OCI-LY1 (cell line): ENCODE data around the gene ANKRD37.
"Not testable (repeated sequence)": the region's sequence is repeated elsewhere in the genome, so short reads cannot be mapped to it uniquely, and the experiment has no call there.

Source experiments
- H2AFZ ChIP-seq: fragments of 200-600 bp; sonication (generic), shearing (Covaris generic); 2 replicates; pipeline ENCODE4 v1.6.0; 2014; ENCODE audit warnings: antibody characterized with exemption, mild to moderate bottlenecking, low read length
- H3F3A ChIP-seq: fragments of 200-600 bp; sonication (generic), shearing (Covaris generic); 2 replicates; pipeline ENCODE4 v1.6.0; 2014; ENCODE audit warnings: mild to moderate bottlenecking, antibody characterized with exemption, low read length, moderate library complexity; ENCODE audit not compliant: insufficient read depth
- H3K27ac ChIP-seq: fragments of 200-600 bp; sonication (generic); 2 replicates; pipeline ENCODE4 v1.5.1; 2014; ENCODE audit warnings: low read length, mixed run types, mild to moderate bottlenecking, low read depth; ENCODE audit not compliant: poor library complexity, severe bottlenecking
- H3K27me3 ChIP-seq: fragments of 200-600 bp; sonication (generic); 2 replicates; pipeline ENCODE4 v1.6.0; 2014; ENCODE audit warnings: antibody characterized with exemption, mild to moderate bottlenecking, low read length, moderate library complexity; ENCODE audit not compliant: insufficient read depth
- H3K36me3 ChIP-seq: fragments of 200-600 bp; sonication (generic); 2 replicates; pipeline ENCODE4 v1.6.1; 2014; ENCODE audit warnings: mild to moderate bottlenecking, antibody characterized with exemption, low read length, moderate library complexity, mixed read lengths; ENCODE audit not compliant: insufficient read depth
- H3K4me1 ChIP-seq: fragments of 200-600 bp; sonication (generic); 2 replicates; pipeline ENCODE4 v1.5.1; 2014; ENCODE audit warnings: mild to moderate bottlenecking, low read length, moderate library complexity; ENCODE audit not compliant: insufficient read depth, severe bottlenecking
- H3K4me2 ChIP-seq: fragments of 200-600 bp; sonication (generic), shearing (Covaris generic); 2 replicates; pipeline ENCODE4 v1.6.1; 2014; ENCODE audit warnings: low read length
- H3K4me3 ChIP-seq: fragments of 200-600 bp; sonication (generic); 2 replicates; pipeline ENCODE4 v1.5.1; 2014; ENCODE audit warnings: low read length, low read depth, mild to moderate bottlenecking, mixed read lengths; ENCODE audit not compliant: poor library complexity, severe bottlenecking
- H3K79me2 ChIP-seq: fragments of 200-600 bp; shearing (Covaris generic); 2 replicates; pipeline ENCODE4 v1.6.1; 2016; ENCODE audit warnings: mixed run types, low read length, mixed read lengths; ENCODE audit not compliant: insufficient read depth
- H3K9ac ChIP-seq: fragments of 200-600 bp; sonication (generic), shearing (Covaris generic); 2 replicates; pipeline ENCODE4 v1.6.1; 2014; ENCODE audit warnings: mild to moderate bottlenecking, low read length, mixed read lengths
- H3K9me2 ChIP-seq: fragments of 200-600 bp; sonication (generic), shearing (Covaris generic); 2 replicates; pipeline ENCODE4 v1.6.1; 2014; ENCODE audit warnings: low read depth, mild to moderate bottlenecking, low read length, mixed read lengths
- H3K9me3 ChIP-seq: fragments of 200-600 bp; shearing (Covaris generic); 2 replicates; pipeline ENCODE4 v1.6.1; 2014; ENCODE audit warnings: low read length, mixed read lengths
- H4K20me1 ChIP-seq: fragments of 200-600 bp; sonication (generic), shearing (Covaris generic); 2 replicates; pipeline ENCODE4 v1.6.0; 2016; ENCODE audit warnings: mild to moderate bottlenecking, low read length; ENCODE audit not compliant: insufficient read depth
- CTCF ChIP-seq: fragments of 200-600 bp; sonication (generic), shearing (Covaris generic); IDR thresholded peaks from 2 replicates; pipeline ENCODE4 v1.5.1; 2017; ENCODE audit warnings: mild to moderate bottlenecking, antibody characterized with exemption, low read length, moderate library complexity, mixed read lengths
- EZH2 ChIP-seq: fragments of 200-600 bp; sonication (generic), shearing (Covaris generic); IDR thresholded peaks from 2 replicates; pipeline ENCODE4 v1.8.0; 2017; ENCODE audit warnings: borderline replicate concordance, mixed run types, mild to moderate bottlenecking, antibody characterized with exemption, low read length, moderate library complexity, mixed read lengths

Gene ANKRD37

DNA sequence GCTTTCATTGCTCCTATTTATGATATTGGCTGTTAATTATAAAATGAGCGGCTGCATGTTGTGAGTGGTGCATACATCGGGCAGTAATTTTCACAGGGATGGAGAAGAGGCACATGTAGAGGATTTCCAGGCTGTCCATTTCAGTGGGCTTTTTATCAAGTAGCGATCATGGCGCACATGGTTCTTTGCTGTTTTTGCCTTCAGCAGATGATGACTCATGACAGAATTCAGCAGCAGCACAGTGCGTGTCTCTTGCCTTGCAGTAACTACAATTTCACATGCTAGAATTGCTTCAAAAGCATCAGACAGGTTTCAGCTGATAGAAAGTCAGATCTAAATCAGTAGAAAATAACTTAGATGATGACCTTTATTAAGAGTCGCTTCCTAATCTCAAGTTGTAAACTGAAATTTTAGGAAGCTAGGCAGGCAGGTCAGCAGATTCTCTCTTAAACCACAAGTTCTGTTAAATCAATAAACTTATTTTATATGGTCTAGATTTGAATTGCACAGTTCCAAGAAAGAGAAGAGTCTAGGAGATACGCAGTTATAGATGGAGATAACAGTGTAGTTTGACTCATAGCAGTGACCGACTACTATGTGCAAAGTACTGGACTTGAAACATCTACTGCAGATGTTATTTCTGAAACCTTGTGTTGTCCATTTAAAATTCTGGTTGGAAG is 36.7 kb upstream of the ANKRD37 start:
- Histone ChIP-seq H3K36me3 (peaks cover 30% of the 10 kb centered on the region), H3F3A (no peaks in the 10 kb centered on the region), H3K9ac (no peak overlapping the region), H3K27ac (no peak overlapping the region), H3K4me3 (no peak overlapping the region), H2AFZ (no peak overlapping the region), H3K9me3 (no peaks in the 10 kb centered on the region), H3K27me3 (no peaks in the 10 kb centered on the region), H4K20me1 (no peaks in the 10 kb centered on the region), H3K9me2 (no peaks in the 10 kb centered on the region), H3K79me2 (no peaks in the 10 kb centered on the region), H3K4me2 (no peak overlapping the region), H3K4me1 (no peaks in the 10 kb centered on the region)
- TF ChIP-seq EZH2: no peak

GRCh38 chr4:185361872-185362271 is 34.8 kb upstream of the ANKRD37 start:
- no peak overlapping the region for H3K4me3 ChIP-seq
- H3K79me2 ChIP-seq: no peaks in the 10 kb centered on the region
- no peaks in the 10 kb centered on the region for H4K20me1 ChIP-seq
- H3K27ac ChIP-seq: no peak overlapping the region
- no peaks in the 10 kb centered on the region for H3K9me2 ChIP-seq
- H3K9ac ChIP-seq: no peak overlapping the region
- no peaks in the 10 kb centered on the region for H3F3A ChIP-seq
- no peaks in the 10 kb centered on the region for H3K27me3 ChIP-seq
- H3K4me1 ChIP-seq: no peaks in the 10 kb centered on the region
- no peak overlapping the region for H2AFZ ChIP-seq
- no peak overlapping the region for H3K4me2 ChIP-seq
- peaks cover 32% of the 10 kb centered on the region for H3K36me3 ChIP-seq
- TF ChIP-seq CTCF (no peak), EZH2 (no peak)
- no peaks in the 10 kb centered on the region for H3K9me3 ChIP-seq

DNA sequence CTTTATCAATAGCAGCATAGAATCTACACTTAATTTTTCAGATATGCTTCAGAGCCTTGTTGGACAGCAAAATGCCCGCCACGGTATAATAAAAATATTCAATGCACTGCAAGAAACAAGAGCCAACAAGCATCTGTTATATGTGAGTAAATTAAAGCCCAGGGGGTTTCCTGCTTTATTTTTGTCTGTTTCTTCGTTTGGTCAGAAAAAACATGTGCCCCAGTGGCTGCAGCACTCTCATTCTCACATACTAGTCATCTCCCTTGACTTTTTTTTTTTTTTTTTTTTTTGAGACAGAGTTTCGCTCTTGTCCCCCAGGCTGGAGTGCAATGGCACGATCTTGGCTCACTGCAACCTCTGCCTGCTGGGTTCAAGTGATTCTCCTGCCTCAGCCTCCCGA is 34.1 kb upstream of the ANKRD37 start:
- not testable (repeated sequence) for H3K27ac ChIP-seq, H3K4me2 ChIP-seq, H3K9ac ChIP-seq, H3F3A ChIP-seq, H2AFZ ChIP-seq, H3K79me2 ChIP-seq, H3K9me2 ChIP-seq, H3K4me3 ChIP-seq, H3K27me3 ChIP-seq, H4K20me1 ChIP-seq, H3K4me1 ChIP-seq, H3K9me3 ChIP-seq
- H3K36me3 ChIP-seq: peaks cover 29% of the 10 kb centered on the region

GRCh38 chr4:185363251-185363650 is 33.4 kb upstream of the ANKRD37 start:
- no peaks in the 10 kb centered on the region for H3F3A ChIP-seq
- H3K4me3 ChIP-seq: no peak overlapping the region
- H3K4me2 ChIP-seq: no peak overlapping the region
- no peak overlapping the region for H3K27ac ChIP-seq
- H3K9me3 ChIP-seq: no peaks in the 10 kb centered on the region
- H3K4me1 ChIP-seq: no peaks in the 10 kb centered on the region
- no peak overlapping the region for H3K9ac ChIP-seq
- TF ChIP-seq CTCF (no peak), EZH2 (no peak)
- H4K20me1 ChIP-seq: no peaks in the 10 kb centered on the region
- H2AFZ ChIP-seq: no peak overlapping the region
- H3K36me3 ChIP-seq: peaks cover 23% of the 10 kb centered on the region
- H3K9me2 ChIP-seq: no peaks in the 10 kb centered on the region
- no peaks in the 10 kb centered on the region for H3K27me3 ChIP-seq
- no peaks in the 10 kb centered on the region for H3K79me2 ChIP-seq
